HG03097 (cell line): Measurements from ENCODE around the gene E2F6.

Experiments
- ATAC-seq: cut with Tn5 transposase; IDR thresholded peaks from one replicate; pipeline ENCODE4 v1.9.1; 2021; ENCODE audit not compliant: unreplicated experiment, low FRiP score

The E2F6 gene

GRCh38 chr2:11465110-11465484, 864 bp downstream of the E2F6 start:
- ATAC-seq, result no peak

- ATAC-seq, result no peak
Observed at GRCh38 chr2:11459816-11460215, 6.1 kb downstream of the E2F6 start.

- ATAC-seq, result no peak
Observed at GRCh38 chr2:11458753-11459152, 7.2 kb downstream of the E2F6 start.

GRCh38 chr2:11457935-11458334, 8.0 kb downstream of the E2F6 start:
- no peak for ATAC-seq

GRCh38 chr2:11456251-11456650, 9.7 kb downstream of the E2F6 start:
- no peak for ATAC-seq

- ATAC-seq, result no peak
Observed at GRCh38 chr2:11454824-11455223, 11.1 kb downstream of the E2F6 start.

- no peak for ATAC-seq
Observed at GRCh38 chr2:11450791-11451190, 15.2 kb downstream of the E2F6 start.

- ATAC-seq, result no peak
Observed at GRCh38 chr2:11446733-11447248, 19.2 kb downstream of the E2F6 start.

GRCh38 chr2:11444737-11445136, 21.2 kb downstream of the E2F6 start:
- ATAC-seq, result no peak

GRCh38 chr2:11438555-11439080, 27.3 kb downstream of the E2F6 start:
- no peak for ATAC-seq

- no peak for ATAC-seq
Observed at GRCh38 chr2:11437602-11438001, 28.4 kb downstream of the E2F6 start.

GRCh38 chr2:11435036-11435435, 30.9 kb downstream of the E2F6 start:
- ATAC-seq, result no peak

GRCh38 chr2:11434443-11434842, 31.5 kb downstream of the E2F6 start:
- ATAC-seq, result no peak

- no peak for ATAC-seq
Observed at GRCh38 chr2:11433822-11434221, 32.1 kb downstream of the E2F6 start.

GRCh38 chr2:11430729-11431128, 35.2 kb downstream of the E2F6 start:
- no peak for ATAC-seq

GRCh38 chr2:11427224-11427623, 38.7 kb downstream of the E2F6 start:
- ATAC-seq, result no peak

GRCh38 chr2:11422901-11423435, 43.0 kb downstream of the E2F6 start:
- ATAC-seq, result no peak

GRCh38 chr2:11422491-11422865, 43.5 kb downstream of the E2F6 start:
- no peak for ATAC-seq

GRCh38 chr2:11421863-11422490, 44.0 kb downstream of the E2F6 start:
- ATAC-seq, result no peak

GRCh38 chr2:11420671-11421070, 45.3 kb downstream of the E2F6 start:
- ATAC-seq, result no peak

- ATAC-seq, result no peak
Observed at GRCh38 chr2:11420190-11420589, 45.8 kb downstream of the E2F6 start.

- no peak for ATAC-seq
Observed at GRCh38 chr2:11419781-11420180, 46.2 kb downstream of the E2F6 start.
